ENCODE results near the gene RAC2.

- no peak for TF ChIP-seq POLR2A (conservative IDR thresholded peaks at IDR 0.05)
- TF ChIP-seq ZNF175 (CRISPR knock-in tag; IDR thresholded peaks at IDR 0.05; ENCODE audit: low read depth) = no peak
- TF ChIP-seq SIN3B (IDR thresholded peaks at IDR 0.05; ENCODE audit: low read depth) = no peak
- no peak for TF ChIP-seq MAX (CRISPR knock-in tag; IDR thresholded peaks at IDR 0.05)
- TF ChIP-seq ZNF318 (IDR thresholded peaks at IDR 0.05; ENCODE audit: borderline replicate concordance in 1 of 2, low read depth in 1 of 2) = no peak
- TF ChIP-seq FOXK2 (conservative IDR thresholded peaks at IDR 0.05 in 1 of 2, IDR thresholded peaks at IDR 0.05 in 1 of 2; ENCODE audit: low read depth in 2 of 2) = no peak
- no peak for TF ChIP-seq RAD21 (CRISPR knock-in tag; conservative IDR thresholded peaks at IDR 0.05 in 1 of 2, IDR thresholded peaks at IDR 0.05 in 1 of 2)
Observed at GRCh38 chr22:37280718-37281117, 36.6 kb upstream of the RAC2 start.

Measured in K562 (cell line).